GM21723 (cell line): Measurements from ENCODE around the gene TRPM1.

Experiments
- ATAC-seq: cut with Tn5 transposase; IDR thresholded peaks from one replicate; pipeline ENCODE4 v1.9.1; 2021; ENCODE audit warnings: mild to moderate bottlenecking, moderate library complexity; ENCODE audit not compliant: unreplicated experiment

Gene TRPM1

DNA sequence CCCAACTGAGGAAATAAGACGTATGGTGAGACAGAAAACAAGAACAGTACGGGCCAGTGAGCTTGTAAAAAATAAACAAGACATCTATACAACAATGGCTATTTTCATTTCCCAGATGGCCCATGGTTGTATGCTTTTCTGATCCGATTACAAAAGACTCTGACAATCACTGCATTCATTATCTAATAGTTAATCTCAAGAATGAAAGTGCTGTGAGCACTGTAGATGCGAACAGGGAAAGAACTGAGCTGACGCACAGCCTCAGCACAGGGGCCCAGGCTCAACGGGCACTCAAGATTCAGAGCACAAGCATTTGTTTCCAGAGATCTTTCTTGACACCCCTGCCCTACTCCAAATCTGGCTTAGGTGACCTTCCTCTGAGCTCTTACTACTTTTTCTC, 117.0 kb downstream of the TRPM1 start:
- ATAC-seq = no peak

DNA sequence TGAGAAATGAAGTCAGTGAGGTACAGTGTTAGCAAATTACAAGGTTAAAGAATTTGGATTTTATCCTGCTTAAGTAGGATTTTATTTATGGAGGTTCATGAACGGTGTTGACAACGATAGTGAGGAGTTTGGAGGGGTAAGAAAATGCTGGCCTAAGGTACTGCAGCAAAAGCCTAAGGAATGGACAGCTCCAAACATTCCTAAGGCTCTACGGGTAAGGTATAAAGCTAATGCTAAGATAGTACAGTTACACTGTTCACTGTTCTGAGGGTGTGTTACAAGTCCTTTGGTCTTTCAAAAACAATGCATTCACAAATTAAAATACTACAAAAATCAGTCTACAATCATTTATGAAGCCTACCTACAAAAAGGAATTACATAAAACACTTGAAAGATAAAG, 117.4 kb downstream of the TRPM1 start:
- ATAC-seq = no peak

DNA sequence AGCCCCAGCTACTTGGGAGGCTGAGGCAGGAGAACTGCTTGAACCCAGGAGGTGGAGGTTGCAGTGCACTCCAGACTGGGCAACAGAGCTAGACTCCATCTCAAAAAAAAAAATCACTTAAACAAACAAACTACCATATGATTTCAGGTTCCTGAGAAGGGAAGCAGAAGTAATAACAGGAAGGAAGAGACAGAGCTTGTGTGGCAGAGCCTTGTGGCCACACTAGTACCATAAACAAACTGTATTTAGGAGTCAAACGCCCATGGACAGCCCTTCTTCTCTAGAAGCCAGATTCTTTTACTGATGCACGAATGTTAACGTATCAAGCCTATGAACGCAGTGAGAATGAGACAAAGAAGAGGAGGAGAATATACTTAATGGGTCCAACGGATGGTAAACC, 122.1 kb downstream of the TRPM1 start:
- no peak for ATAC-seq

DNA sequence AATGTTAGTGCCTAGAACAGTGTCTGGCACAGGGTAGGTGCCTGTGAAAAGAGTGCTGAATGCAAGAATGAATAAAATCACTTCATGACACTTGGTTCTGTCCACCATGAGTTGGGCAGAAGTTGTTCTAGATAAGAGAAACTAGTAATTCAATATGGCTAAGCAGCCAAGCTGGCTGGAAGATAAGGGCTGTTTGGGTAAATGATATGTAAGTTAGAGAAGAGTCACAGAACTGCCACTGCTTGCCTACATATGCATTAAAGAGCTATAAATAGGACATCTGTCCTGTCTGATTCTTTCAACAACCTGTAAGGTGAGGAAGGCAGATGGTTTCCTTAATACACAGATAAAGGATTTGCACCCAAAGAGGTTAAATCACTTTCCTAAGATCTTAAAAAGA, 123.2 kb downstream of the TRPM1 start:
- ATAC-seq = no peak

DNA sequence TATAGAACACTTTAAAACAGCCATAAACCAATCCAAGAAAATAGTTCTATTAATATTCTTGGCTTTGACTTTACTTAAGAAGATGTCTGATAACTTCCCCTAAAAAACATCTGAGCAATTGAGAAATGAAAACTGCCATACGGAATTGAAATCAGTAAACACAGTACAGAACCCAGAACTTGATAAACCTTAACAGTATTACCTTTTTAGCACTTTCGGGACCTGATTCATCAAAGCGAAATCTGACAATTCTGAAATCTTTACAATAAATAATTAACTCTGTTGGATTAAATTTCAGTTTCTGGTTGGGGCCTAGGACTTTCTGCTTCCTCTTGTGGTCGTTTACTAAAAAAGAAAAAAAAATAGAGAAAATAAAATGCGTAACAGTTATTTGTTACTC, 127.4 kb downstream of the TRPM1 start:
- ATAC-seq = no peak

GRCh38 chr15:30973379-30973778, 128.1 kb downstream of the TRPM1 start:
- no peak for ATAC-seq

GRCh38 chr15:30969724-30970123, 131.8 kb downstream of the TRPM1 start:
- no peak for ATAC-seq

- ATAC-seq = no peak
Measured at GRCh38 chr15:30963681-30964080, 137.8 kb downstream of the TRPM1 start.

GRCh38 chr15:30962659-30963058, 138.9 kb downstream of the TRPM1 start:
- no peak for ATAC-seq

GRCh38 chr15:30962079-30962478, 139.4 kb downstream of the TRPM1 start:
- no peak for ATAC-seq

- no peak for ATAC-seq
Measured at GRCh38 chr15:30958219-30958618, 143.3 kb downstream of the TRPM1 start.

DNA sequence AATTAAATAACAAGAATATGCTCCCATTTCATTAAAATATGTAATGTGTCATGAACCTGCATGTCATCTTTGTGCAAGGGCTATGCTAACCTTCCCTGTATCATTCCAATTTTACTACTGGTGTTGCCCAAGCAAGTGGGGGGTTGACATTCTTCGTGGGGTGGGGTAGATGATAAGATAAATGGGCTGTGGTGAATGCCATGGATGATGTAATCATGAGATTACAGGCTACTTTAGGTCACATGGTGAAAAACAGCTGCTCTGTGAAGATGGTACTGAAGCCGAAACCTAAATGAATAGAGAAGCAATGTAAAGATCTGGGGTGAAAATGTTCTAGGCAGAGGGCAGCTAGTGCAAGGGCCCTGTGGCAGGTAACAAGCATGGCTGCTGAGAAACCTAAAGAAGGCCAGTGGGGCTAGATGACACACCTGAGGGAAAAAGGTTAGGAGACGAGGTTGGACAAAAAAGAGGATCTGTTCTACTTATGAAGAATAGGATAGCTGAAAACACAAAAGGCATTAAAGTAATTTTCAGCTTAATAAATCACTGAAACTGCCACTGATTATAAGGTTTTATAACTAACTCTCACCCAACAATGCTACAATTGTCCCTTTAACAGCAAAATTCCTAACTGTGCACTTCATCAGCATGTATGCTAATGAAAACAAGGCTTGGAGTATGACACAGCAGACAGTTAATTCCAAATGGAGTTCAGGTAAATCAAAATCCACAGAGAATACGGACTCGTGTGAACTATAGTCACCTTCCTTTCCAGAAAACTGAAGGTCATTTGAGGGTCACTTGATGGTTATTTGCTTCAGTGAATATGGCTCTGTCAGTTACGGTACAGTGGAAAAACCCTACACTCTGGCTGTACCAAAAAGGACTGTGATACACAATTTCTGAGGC, 145.1 kb downstream of the TRPM1 start:
- ATAC-seq = no peak

DNA sequence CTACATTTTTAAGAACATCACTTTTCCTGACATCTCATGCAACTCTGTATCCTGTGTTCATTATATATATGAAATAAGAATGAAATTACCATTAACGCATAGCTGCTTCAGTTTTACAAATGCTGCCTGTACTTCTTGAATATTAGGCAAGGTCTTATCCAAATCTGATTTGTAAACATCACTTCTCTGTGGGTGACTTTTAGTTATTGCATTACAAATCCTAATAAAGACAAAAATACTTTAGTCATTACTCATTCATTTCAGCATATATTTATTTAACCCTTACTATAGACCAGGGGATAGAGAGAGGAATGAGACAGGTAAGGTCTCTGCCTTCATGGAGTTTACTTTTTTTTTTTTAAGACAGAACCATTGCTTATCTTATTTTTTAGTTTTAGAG, 146.9 kb downstream of the TRPM1 start:
- no peak for ATAC-seq

DNA sequence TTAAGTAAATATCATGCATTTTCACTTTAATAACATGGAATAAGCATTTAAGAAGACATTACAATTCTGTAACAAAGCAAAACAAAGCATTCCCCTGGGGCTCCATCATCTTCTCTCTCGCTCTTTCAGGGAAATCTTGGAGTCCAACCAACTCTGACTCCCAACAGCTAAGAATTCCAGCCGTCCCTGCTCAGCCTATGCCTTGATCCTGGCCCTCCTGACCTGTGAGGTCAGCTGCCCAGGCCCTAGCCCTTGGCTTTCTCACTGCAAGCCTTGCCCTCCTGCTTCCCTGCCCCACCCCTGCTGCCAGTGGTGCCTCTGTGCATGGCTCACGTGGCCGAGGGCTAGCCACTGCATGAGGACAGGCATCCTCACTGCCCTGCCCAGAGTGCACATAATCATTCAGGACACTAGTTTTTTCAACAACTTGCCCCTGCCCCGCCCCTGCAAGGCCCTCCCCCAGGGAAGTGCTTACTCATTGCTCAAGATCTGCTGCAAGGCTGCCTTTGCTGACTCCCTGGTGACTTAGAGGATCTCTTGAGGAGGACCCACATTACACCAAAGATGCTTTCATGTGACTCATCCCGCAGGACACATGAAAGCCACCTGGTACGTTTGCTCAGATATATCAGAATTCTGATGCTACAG, 147.7 kb downstream of the TRPM1 start:
- ATAC-seq = no peak

- no peak for ATAC-seq
Measured at GRCh38 chr15:30953183-30953582, 148.3 kb downstream of the TRPM1 start.
